Activated CD4-positive, alpha-beta T cell treated with anti-CD3 and anti-CD28 coated beads for 36 hours (primary cell): ENCODE measurements around the gene GRID1. TPM values are rescaled to one million over a fixed set of nuclear protein-coding genes. Genes with fewer than 3 reads are reported as not detected.
A peak's percentile ranks its signal among the peaks of the same experiment; 100 is the strongest.

ENCODE experiments used
- ATAC-seq: fragments of 200-7000 bp; cut with Tn5 transposase; one replicate; pipeline ENCODE4 v1.10.0; 2021; ENCODE audit warnings: mild to moderate bottlenecking, moderate library complexity
- CTCF ChIA-PET: fragments of 350-600 bp; sonication (Branson Sonifier 250); formaldehyde crosslinking; loops from one replicate; lab custom pipeline; 2021; ENCODE audit warnings: antibody characterized with exemption; lab: Charles Lee
- POLR2A ChIA-PET: fragments of 350-600 bp; sonication (Branson Sonifier 250); formaldehyde crosslinking; loops from one replicate; lab custom pipeline; 2021; ENCODE audit warnings: antibody characterized with exemption, inconsistent platforms; lab: Charles Lee
- DNase-seq: peaks from one replicate; pipeline ENCODE4 v3.0.0-alpha.2; 2020
- H3K27ac Mint-ChIP-seq: one replicate; pipeline ENCODE4 v1.8.0; 2021; ENCODE audit warnings: mixed read lengths
- H3K27me3 Mint-ChIP-seq: one replicate; pipeline ENCODE4 v1.8.0; 2021; ENCODE audit warnings: mixed read lengths
- H3K36me3 Mint-ChIP-seq: one replicate; pipeline ENCODE4 v1.8.0; 2021; ENCODE audit warnings: low read depth, mixed read lengths
- H3K4me1 Mint-ChIP-seq: one replicate; pipeline ENCODE4 v1.8.0; 2021; ENCODE audit warnings: mixed read lengths
- H3K4me3 Mint-ChIP-seq: one replicate; pipeline ENCODE4 v1.8.0; 2021; ENCODE audit warnings: mild to moderate bottlenecking, moderate library complexity, mixed read lengths
- H3K9me3 Mint-ChIP-seq: one replicate; pipeline ENCODE4 v1.8.0; 2021; ENCODE audit warnings: low read depth, mixed read lengths
- intact Hi-C, 2 experiments: fragments of 100-400 bp; cut with DNase I in 1 of 2; cut with micrococcal nuclease in 1 of 2; formaldehyde crosslinking; loops; one replicate each; pipeline versions ENCODE4 v1.14.2 to v1.15.1; 2022 to 2024; cut with DNase I, micrococcal nuclease
- total RNA-seq, 2 experiments: library from RNA; stranded (reverse); gene quantifications; one replicate each; pipeline ENCODE4 v1.2.3, GENCODE V29; 2021

Gene GRID1
- total RNA-seq, 2 experiments from 2014 or later: not detected

DNA sequence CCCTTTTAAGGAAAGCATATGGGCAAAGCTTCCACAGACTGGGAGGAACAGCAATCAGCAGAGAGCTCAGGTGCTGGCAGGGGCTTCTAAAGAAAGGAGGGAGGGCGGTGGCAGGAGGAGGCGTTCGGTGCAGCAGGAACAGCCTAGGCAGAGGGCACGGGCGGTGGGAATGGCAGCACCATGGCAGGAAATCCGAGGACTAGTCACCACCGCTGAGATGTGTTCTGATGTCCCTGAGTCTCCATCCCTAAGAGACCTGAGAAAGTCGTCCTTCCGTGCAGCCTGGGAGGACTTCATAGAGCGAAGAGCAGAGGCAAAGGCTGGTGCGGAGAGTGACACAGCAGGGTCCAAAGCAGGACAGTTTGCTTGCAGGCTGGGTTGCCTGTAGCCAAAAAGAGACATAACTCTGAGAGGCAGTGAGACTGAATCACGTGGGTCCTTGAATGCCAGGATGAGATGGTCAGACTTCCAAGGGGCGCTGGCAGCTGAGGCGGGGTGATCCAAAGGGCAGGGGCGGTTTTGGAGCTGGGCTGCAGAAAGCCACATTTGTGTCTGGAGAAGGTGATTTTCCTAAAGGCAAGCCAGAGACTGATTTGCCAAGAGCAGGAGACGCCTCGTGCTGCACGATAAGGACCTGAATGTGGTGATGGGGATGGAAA, 35.8 kb upstream of the GRID1 start:
- intact Hi-C loops: loop anchor here in 1 of 2 experiments (5.0 kb wide), 1 partner anchor 135 kb away; no protein-coding TSS in a partner anchor
- ChIA-PET POLR2A (interaction anchor here (1.2 kb wide), 1 partner anchor 11 kb away, joined by 6 read pairs; no protein-coding TSS in a partner anchor), CTCF (interaction anchor here (0.6 to 4.9 kb wide), 6 partner anchors 9 to 182 kb away, joined by 3 to 50 read pairs (median 4); no protein-coding TSS in a partner anchor)
- Mint-ChIP-seq H3K36me3 (no peaks in the 10 kb centered on the region), H3K27me3 (no peaks in the 10 kb centered on the region), H3K9me3 (no peaks in the 10 kb centered on the region), H3K4me3 (peak overlapping the region; percentile 26), H3K4me1 (peaks cover 21% of the 10 kb centered on the region), H3K27ac (peak overlapping the region; percentile 24)
- no peak for DNase-seq
- no peak for ATAC-seq

DNA sequence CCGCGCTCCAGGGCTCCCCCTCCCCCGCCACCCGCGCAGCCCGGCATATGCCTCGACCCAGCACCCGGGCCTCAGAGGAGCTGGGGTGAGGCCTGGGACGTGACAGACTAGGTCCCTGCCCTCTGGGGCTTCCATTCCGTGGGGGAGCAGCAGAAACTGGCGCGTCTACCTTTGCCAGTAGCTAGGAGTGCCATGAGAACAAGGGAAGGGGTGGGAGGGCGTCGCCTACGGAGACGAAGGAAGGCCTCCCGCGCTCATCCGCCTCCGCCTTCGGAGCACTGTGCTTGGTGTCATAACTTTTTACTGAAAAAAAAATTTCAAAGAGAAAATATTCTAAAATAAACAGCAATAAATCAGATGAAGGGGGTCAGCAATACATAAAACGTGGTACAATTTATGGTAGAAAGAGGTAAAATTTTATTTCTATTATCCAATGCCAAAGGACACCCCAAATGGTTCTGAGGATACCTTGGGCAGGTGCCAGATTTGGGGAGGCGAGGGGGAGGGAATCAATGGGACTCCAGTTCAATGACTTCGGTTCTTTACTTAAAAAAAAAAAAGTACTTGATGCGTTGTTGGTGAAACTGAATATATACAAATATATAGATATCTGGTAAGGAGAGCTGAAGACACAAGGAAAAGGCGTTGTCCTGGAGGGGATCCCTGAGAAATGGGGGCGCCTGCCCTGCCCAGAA, 35.1 kb upstream of the GRID1 start:
- Mint-ChIP-seq H3K27me3 (no peaks in the 10 kb centered on the region), H3K9me3 (no peaks in the 10 kb centered on the region), H3K4me3 (peak overlapping the region; percentile 83), H3K36me3 (no peaks in the 10 kb centered on the region), H3K4me1 (peaks cover 21% of the 10 kb centered on the region), H3K27ac (peak overlapping the region; percentile 58)
- intact Hi-C loops: loop anchor here (1.0 to 5.0 kb wide), 4 partner anchors 10 to 355 kb away; partner anchors contain the start of gene BMPR1A (in 1 of the 2)
- no peak for ATAC-seq
- ChIA-PET POLR2A (interaction anchor here (0.6 to 1.2 kb wide), 4 partner anchors 10 to 356 kb away, joined by 3 to 6 read pairs (median 6); no protein-coding TSS in a partner anchor), CTCF (interaction anchor here (0.6 to 4.9 kb wide), 5 partner anchors 10 to 183 kb away, joined by 3 to 50 read pairs (median 5); no protein-coding TSS in a partner anchor)
- DNase-seq: peak; percentile 57

DNA sequence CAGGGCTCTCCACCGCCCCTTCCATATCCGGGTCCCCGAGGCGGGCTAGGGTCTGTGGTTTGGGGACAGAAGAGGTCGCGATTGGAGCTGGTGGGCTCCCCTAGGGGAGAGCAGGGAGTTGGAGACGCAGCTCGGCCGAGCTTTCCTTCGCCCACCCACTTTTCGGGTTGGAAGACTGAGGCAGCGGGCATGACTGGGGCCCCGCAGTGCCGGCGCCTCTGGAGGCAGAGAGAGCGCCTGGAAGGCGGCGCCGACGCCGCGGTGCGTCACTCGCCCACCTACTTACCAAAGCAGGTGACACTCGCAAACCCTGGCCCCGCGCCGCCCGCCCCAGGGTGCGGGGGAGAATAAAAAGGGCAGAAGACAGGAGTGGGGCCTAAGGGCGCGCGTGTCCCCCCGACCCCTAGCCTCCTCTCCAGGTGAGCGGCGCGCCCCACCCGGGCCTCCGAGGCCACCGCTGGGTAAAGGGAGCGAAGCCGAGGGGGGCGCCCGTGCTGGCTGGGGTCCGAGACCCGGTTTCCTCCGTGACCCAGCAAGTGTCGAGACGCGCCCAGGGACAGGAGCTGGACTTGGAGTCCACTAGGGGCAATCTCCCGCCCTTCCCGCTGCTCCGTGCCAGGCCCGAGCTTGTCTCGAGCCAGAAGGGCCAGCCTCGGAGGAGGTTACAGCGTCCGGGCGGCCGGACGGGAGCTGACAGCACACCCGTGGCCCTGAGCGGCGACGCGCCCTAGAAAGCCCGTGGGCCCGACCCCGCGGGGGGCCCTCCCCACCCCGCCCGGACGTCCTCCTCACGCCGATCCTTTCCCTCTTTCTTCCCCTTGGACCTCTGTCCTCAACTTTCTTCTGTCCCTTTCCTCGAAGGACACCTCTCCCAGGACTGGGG, 34.4 kb upstream of the GRID1 start:
- DNase-seq: peak; percentile 91
- H3K9me3 Mint-ChIP-seq: no peaks in the 10 kb centered on the region
- H3K4me3 Mint-ChIP-seq: peak overlapping the region; percentile 83
- intact Hi-C loops: loop anchor here (1.0 to 5.0 kb wide), 8 partner anchors 10 to 356 kb away; partner anchors contain the start of genes WAPL (in 2 of the 2) and BMPR1A (in 1 of the 2)
- H3K36me3 Mint-ChIP-seq: no peaks in the 10 kb centered on the region
- POLR2A ChIA-PET: interaction anchor here (0.6 to 1.5 kb wide), 7 partner anchors 10 to 357 kb away, joined by 3 to 6 read pairs (median 5); partner anchors contain the start of gene WAPL
- H3K27ac Mint-ChIP-seq: peak overlapping the region; percentile 89
- H3K4me1 Mint-ChIP-seq: peaks cover 21% of the 10 kb centered on the region
- peak; percentile 60 for ATAC-seq
- H3K27me3 Mint-ChIP-seq: no peaks in the 10 kb centered on the region
- CTCF ChIA-PET: interaction anchor here (0.7 to 4.9 kb wide), 22 partner anchors 10 to 567 kb away, joined by 3 to 50 read pairs (median 4); partner anchors contain the start of genes ADIRF and WAPL

DNA sequence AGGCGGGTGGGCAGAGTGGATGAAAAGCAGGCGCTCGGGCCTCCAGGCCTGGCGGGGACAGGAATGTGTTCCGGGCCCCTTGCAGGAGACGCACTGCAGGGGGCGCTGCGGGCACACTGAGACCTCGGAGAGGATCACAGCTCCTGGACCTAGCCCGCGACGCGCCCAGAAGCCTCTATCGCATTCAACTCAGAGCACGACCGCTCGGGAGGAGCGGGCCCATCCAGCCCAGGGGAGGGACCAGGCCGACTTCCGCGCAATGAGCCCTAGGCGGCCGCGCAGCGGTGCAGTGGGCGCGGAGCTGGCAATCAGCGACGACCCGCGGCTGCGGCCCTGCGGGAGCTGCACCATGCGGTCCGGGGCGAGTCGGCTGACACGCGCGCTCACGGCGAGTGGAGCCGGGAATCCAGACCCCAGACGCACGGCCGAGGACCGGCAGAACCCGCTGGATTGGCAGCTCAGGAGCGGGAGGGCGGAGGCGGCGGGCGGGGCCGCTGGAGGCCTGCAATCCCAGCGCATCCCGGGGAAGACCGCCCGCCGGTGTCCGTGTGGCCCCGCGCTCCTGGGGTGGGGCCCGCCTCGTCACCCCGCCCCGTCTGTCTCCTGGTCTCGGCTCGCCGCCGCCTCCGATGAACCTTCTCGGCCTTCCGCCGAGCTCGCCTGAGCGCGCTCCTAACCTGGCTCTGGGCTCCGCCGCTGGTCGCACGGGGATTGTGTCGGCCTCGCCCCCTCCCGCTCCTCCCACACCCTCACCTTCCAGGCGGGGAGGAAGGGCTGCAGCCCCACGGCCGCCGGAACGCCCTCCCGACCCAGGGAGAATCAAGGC, 33.5 kb upstream of the GRID1 start:
- peak; percentile 94 for ATAC-seq
- peak; percentile 98 for DNase-seq
- ChIA-PET POLR2A (interaction anchor here (0.5 to 1.5 kb wide), 9 partner anchors 11 to 185 kb away, joined by 3 to 7 read pairs (median 3); partner anchors contain the start of gene WAPL), CTCF (interaction anchor here (0.6 to 4.9 kb wide), 36 partner anchors 8 to 568 kb away, joined by 3 to 50 read pairs (median 4); partner anchors contain the start of genes ADIRF and WAPL)
- no peaks in the 10 kb centered on the region for H3K9me3 Mint-ChIP-seq
- H3K27ac Mint-ChIP-seq: peak overlapping the region; percentile 89
- intact Hi-C loops: loop anchor here (1.0 to 5.0 kb wide), 9 partner anchors 11 to 357 kb away; partner anchors contain the start of genes WAPL (in 2 of the 2) and BMPR1A (in 1 of the 2)
- no peaks in the 10 kb centered on the region for H3K36me3 Mint-ChIP-seq
- H3K27me3 Mint-ChIP-seq: no peaks in the 10 kb centered on the region
- peak overlapping the region; percentile 83 for H3K4me3 Mint-ChIP-seq
- H3K4me1 Mint-ChIP-seq: peaks cover 21% of the 10 kb centered on the region

DNA sequence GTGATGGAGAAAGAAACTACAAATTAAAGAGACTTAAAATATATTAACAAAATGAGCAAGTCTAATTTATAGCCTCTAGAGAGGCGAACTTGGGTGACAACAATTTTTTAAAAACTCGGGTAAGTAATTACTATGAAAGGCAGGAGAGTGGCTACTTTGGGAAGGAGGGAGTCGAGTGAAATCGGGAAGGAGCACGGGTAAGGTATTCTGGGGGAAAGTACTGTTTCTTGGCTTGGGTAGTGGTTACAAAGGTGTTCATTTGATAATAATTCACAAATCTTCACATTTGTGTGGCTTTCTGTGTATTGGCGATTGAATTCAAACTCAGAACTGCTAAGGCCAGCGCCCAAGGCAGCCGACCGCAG, 32.9 kb upstream of the GRID1 start:
- CTCF ChIA-PET: interaction anchor here (0.6 to 4.9 kb wide), 23 partner anchors 9 to 230 kb away, joined by 3 to 50 read pairs (median 4); partner anchors contain the start of gene WAPL
- Mint-ChIP-seq H3K36me3 (no peaks in the 10 kb centered on the region), H3K4me1 (peaks cover 21% of the 10 kb centered on the region), H3K9me3 (no peaks in the 10 kb centered on the region), H3K27me3 (no peaks in the 10 kb centered on the region), H3K27ac (peak overlapping the region; percentile 79), H3K4me3 (peak overlapping the region; percentile 83)
- ATAC-seq (no peak), DNase-seq (no peak)
- POLR2A ChIA-PET: interaction anchor here (0.6 to 1.5 kb wide), 6 partner anchors 12 to 186 kb away, joined by 3 to 7 read pairs (median 4); partner anchors contain the start of gene WAPL
- intact Hi-C loops: loop anchor here in 1 of 2 experiments (1.0 to 5.0 kb wide), 2 partner anchors 186 to 243 kb away; no protein-coding TSS in a partner anchor

DNA sequence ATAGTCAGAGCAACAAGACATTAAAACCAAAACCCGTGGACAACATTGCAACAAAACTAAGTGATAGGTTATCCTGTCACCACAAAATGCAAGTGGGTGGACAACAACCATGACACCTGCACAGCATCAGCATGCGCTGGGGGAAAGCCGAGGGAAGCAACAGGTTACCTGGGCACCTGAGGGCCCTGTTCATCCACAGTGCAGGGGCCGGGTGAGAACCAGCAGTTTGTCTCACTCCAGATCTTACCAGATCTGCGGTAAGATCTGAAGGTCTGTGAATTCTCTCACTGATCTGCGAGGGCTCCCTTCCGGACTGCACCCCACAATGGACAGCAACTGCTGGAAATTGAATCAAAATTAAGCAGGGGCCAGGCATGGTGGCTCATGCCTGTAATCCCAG, 30.5 kb upstream of the GRID1 start:
- H3K9me3 Mint-ChIP-seq: no peaks in the 10 kb centered on the region
- H3K4me3 Mint-ChIP-seq: no peak overlapping the region
- intact Hi-C loops: loop anchor here in 1 of 2 experiments (5.0 kb wide), 1 partner anchor 245 kb away; no protein-coding TSS in a partner anchor
- ATAC-seq (no peak), DNase-seq (no peak)
- peaks cover 22% of the 10 kb centered on the region for H3K4me1 Mint-ChIP-seq
- no peaks in the 10 kb centered on the region for H3K27me3 Mint-ChIP-seq
- no peaks in the 10 kb centered on the region for H3K36me3 Mint-ChIP-seq
- ChIA-PET CTCF (interaction anchor here (1.0 kb wide), 1 partner anchor 188 kb away, joined by 4 read pairs; no protein-coding TSS in a partner anchor), POLR2A (no interaction called here)
- H3K27ac Mint-ChIP-seq: no peak overlapping the region

DNA sequence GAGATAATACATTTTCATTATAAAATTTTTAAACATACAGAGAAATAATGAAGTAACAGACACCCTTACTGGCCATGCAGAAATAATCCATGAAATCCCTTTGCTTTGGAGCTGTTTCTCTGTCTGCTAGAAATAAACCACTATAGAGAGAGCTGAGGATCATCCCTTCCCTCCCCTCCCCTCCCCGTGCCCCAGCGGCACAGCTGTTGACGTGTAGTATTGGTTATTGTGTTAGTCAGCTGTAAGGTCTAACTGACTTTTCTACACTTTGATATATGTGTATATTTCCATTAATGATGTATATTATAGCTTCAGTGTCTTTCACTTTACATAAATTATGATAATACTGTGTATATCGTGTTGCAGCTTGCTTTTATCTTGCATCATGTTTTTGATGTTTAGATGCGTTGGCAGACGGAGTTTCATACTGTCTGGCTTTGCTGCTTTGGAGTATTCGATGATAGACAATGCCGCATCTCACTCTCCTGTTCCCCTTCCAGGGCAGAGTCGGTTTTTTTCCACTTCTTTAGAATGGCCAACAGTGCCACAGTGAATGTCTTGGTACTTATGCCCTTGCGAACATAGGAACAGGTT, 27.4 kb upstream of the GRID1 start:
- DNase-seq (peak; percentile 54), ATAC-seq (peak; percentile 75)
- CTCF ChIA-PET: interaction anchor here (0.6 to 1.5 kb wide), 4 partner anchors 19 to 418 kb away, joined by 3 to 4 read pairs (median 3); no protein-coding TSS in a partner anchor
- Mint-ChIP-seq H3K4me3 (no peak overlapping the region), H3K9me3 (no peaks in the 10 kb centered on the region), H3K36me3 (no peaks in the 10 kb centered on the region), H3K4me1 (peaks cover 10% of the 10 kb centered on the region), H3K27ac (no peak overlapping the region), H3K27me3 (peaks cover 5% of the 10 kb centered on the region)
- intact Hi-C loops: no loop called here
- POLR2A ChIA-PET: no interaction called here

DNA sequence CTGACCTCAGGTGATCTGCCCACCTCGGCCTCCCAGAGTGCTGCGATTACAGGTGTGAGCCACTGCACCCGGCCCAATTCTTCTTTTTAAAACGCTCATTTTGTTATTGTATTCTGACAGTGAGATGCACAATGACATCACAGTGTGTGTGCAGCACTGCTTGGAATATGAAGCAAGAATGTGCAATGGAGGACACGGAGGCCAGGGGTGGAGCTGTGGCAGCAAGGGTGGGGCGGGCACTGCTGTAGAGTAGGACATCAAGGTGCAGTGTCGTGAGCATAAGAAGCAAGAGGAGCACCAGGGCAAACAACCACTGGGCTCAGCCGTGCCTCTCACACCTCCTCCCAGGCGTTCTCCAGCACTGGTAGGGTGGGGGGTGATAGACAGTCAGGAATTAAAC, 26.8 kb upstream of the GRID1 start:
- H3K4me1 Mint-ChIP-seq: peaks cover 12% of the 10 kb centered on the region
- H3K36me3 Mint-ChIP-seq: no peaks in the 10 kb centered on the region
- ChIA-PET CTCF (interaction anchor here (1.5 kb wide), 1 partner anchor 33 kb away, joined by 3 read pairs; no protein-coding TSS in a partner anchor), POLR2A (no interaction called here)
- intact Hi-C loops: no loop called here
- peaks cover 7% of the 10 kb centered on the region for H3K27me3 Mint-ChIP-seq
- no peak for DNase-seq
- no peaks in the 10 kb centered on the region for H3K9me3 Mint-ChIP-seq
- no peak overlapping the region for H3K27ac Mint-ChIP-seq
- no peak overlapping the region for H3K4me3 Mint-ChIP-seq
- ATAC-seq: peak; percentile 10

DNA sequence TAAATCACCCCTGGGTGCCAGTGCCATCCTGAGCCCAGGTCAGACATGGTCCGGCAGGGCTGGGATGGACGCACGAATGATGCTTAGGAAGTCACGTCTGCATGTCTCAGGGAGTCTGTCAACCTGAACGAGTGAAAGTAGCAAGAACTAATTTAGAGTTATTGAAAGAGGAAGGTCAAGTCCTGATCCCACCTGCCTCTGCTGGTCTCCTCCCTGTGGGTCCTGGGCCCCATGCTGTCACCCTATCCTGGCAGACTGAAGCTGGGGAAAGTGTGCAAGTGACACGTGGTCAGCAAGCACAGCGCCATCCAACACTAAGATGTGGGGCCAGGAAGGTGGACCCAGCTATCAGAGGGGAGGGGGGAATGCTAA, 26.1 kb upstream of the GRID1 start:
- H3K9me3 Mint-ChIP-seq: no peaks in the 10 kb centered on the region
- no peaks in the 10 kb centered on the region for H3K36me3 Mint-ChIP-seq
- H3K4me3 Mint-ChIP-seq: no peak overlapping the region
- no peak for DNase-seq
- ChIA-PET POLR2A (no interaction called here), CTCF (interaction anchor here (1.5 kb wide), 1 partner anchor 32 kb away, joined by 3 read pairs; no protein-coding TSS in a partner anchor)
- intact Hi-C loops: no loop called here
- H3K27me3 Mint-ChIP-seq: peaks cover 14% of the 10 kb centered on the region
- H3K27ac Mint-ChIP-seq: no peak overlapping the region
- no peak for ATAC-seq
- H3K4me1 Mint-ChIP-seq: peaks cover 13% of the 10 kb centered on the region
